A172 (cell line): ENCODE results near the gene CAMK2D. TPM values are rescaled to one million over a fixed set of nuclear protein-coding genes. Genes with fewer than 3 reads are reported as not detected.
A peak's percentile ranks its signal among the peaks of the same experiment; 100 is the strongest.

Source experiments
- DNase-seq: peaks from one replicate; pipeline ENCODE4 v3.0.0-alpha.2; 2015; ENCODE audit warnings: low spot score
- total RNA-seq: library from RNA; depleted of rRNA; stranded (reverse); fragments of >200 nt; shearing (Covaris generic); gene quantifications from 2 replicates; pipeline ENCODE4 v1.2.3, GENCODE V29; 2014

CAMK2D gene
- total RNA-seq, 1 experiment from 2014 or later = 31.2 TPM

DNA sequence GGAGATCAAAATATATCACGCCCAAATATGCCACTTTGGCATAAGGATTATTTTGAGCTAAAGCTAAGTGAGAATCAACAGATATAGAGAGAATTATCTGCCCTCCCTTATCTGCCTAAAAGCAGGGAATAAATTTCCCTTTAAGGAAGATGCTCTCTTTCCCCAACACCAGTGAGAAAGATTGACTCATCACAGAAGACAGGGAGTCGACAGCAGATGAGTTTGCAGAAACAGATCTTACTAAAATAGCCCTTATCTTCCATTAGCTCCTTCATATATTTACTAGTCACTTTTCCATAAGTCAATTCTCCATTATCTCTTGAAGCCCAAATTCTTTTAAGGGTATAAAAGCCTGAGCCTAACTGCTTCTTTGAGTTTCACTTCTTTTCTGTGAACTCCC, 156.6 kb downstream of the CAMK2D start:
- DNase-seq = peak; percentile 14

- no peak for DNase-seq
Measured at GRCh38 chr4:113603911-113604310, 157.6 kb downstream of the CAMK2D start.

GRCh38 chr4:113602646-113603228, 158.8 kb downstream of the CAMK2D start:
- DNase-seq = no peak

GRCh38 chr4:113601636-113602035, 159.9 kb downstream of the CAMK2D start:
- DNase-seq = no peak

- DNase-seq = no peak
Measured at GRCh38 chr4:113596396-113596795, 165.1 kb downstream of the CAMK2D start.

DNA sequence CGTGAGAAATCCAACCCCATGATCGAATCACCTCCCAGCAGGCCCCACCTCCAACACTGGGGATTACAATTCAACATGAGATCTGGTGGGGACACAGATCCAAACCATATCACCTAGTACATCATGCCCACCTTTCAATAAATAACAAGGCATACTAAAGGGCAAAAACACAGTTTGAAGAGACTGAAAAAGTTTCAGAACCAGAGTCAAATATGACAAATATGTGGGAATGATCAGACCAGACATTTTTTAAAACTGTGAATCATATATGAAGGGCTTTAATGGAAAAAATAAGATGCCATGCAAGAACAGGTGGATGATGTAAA, 167.3 kb downstream of the CAMK2D start:
- DNase-seq = no peak

DNA sequence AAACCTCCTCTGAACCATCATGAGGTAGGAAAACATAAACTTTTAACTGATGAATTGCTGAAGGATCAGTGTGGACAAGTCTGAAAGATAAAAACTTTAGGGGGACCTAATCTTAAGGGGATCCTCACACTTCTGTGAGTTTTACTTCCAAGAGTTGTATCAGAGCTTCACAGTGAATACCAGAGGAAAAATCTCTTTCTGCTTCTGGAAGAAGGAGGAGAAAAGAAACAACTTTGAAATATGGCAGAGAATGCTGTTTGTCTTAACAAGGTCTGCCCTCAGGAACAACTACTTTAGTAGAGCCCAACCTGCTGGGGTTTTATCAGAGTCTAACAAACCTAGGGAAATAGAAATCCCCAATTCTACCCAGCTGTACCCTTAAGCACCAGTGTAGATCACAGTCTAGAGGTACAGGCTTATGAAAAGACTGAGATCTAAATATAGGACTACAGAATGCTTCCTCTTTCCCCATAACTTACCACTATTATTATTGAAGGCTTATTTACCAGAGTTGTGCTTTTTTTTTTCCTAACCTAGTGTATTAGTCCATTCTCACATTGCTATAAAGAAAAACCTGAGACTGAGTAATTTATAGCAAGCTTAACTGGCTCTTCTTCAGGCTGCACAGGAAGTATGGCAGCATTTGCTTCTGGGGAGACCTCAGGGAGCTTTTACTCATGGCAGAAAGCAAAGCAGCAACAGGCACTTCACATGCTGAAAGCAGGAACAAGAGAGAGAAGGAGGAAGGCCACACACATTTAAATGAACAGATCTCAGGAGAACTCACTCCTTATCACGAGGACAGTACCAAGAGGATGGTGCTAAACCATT, 167.9 kb downstream of the CAMK2D start:
- no peak for DNase-seq

DNA sequence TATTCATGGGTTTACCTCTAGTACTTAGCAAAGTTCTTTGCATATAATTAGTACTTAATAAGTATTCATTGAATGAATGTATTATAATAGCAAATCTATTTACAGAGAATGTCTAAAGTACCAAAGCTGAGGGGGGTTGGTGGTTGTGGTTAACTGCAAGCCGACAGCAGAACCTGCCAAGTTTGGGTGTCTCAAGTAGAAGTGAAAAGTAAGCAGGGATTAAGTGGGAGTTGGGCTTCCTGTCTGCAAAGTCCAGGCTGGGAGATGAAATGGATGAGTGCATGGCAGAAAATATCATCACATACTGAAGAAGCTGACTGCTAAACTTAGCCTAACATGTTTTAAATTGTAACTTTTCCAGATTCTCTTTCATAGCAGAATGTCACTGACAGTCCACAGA, 169.6 kb downstream of the CAMK2D start:
- no peak for DNase-seq

DNA sequence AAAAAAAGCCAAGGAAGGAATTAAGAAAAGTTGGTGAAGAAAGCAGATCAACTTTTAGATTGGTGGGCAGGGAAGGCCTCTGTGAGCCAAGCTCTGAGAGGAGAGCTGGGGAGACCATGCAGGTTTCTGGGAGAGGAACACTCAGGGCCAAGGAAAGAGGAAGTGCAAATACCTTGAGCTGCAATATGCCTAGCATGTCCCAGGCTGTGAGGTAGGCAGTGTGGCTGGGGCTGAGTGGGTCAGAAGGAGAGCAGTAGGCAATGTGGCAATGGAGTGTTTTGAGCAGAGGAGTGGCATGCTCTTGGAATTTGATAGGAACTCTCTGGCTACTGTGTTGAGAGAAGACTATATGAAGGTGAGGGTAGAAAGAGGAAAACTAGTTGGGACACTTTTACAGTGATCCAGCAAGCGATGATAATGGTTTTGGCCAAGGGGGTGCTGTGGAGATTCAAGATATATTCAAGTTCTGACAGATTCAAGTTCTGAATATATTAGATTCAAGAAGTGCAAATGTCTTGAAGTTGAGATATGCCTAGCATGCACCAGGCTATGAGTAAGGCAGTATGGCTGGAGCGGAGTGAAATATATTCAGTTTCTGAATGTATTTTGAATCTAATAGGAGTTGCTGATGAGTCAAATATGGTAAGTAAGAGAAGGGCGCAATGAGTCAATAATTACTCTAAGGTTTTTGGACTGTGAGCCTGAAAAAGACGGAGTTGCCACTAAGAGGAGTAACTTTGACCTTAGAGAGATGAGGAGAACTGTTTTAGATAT, 172.5 kb downstream of the CAMK2D start:
- DNase-seq = no peak

DNA sequence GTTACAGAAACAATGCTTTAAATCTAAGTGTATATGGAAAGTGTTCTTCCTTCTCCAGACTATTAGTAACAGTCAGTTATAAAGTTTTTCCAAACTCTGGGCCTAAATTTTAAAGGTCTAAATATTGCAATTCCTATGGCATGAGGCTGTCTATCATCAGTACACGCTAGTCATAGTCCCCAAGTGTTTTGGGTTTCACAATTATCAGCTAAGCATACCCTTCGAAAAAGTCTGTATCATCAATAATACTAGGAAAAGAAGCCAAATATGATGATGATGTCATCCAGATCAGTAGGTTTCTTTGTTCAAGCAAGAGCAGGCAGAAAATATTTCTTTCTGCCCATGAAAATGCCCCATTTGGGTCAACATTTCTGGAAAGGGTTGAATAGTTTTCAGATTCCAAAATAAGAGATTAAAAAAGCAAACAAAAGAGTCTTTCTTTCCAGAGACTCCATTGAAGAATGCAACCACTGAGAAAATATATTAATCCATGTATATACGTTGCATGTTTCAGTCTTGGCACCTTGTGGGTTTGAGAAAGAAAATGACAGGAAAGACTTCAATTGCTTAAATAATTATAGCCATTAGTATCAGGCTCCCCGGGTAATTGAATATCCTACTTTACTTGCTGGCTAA, 173.8 kb downstream of the CAMK2D start:
- DNase-seq = no peak

DNA sequence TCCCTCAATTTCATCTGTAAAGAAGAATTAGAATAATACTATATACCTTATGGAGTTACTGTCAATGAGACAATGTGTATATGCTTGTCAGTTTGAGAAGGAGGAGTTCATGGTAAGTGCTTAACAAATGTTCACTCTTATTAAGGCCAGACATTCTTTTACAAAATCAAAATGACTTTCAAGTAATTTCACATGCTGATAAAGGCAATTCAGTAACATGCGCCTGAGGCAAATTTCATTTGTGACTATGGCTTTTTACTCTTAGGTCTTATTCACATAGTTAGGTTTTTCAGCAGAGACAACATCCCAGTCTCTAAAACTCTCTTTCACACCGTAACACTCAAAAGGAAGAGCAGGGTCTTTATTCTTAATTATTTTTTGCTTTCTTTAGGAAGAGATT, 174.4 kb downstream of the CAMK2D start:
- no peak for DNase-seq

DNA sequence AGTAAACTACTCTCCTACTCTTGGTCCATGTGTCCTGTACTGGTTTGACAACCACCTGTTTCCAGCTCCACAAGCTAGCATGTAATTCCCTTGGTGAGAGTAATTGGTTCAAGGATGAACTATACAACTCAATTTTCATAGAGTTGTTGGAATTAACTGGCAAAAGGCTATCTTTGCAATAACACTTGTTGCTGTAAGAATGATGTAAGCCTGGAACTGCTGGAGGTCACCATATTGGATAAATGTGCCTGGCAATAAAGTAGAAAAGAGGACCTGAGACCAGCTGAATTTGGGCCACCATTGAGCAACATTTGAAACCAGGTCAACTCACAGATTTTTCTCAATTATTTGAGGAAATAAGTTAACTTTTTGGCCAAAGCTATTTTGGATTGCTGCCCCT, 175.5 kb downstream of the CAMK2D start:
- no peak for DNase-seq

DNA sequence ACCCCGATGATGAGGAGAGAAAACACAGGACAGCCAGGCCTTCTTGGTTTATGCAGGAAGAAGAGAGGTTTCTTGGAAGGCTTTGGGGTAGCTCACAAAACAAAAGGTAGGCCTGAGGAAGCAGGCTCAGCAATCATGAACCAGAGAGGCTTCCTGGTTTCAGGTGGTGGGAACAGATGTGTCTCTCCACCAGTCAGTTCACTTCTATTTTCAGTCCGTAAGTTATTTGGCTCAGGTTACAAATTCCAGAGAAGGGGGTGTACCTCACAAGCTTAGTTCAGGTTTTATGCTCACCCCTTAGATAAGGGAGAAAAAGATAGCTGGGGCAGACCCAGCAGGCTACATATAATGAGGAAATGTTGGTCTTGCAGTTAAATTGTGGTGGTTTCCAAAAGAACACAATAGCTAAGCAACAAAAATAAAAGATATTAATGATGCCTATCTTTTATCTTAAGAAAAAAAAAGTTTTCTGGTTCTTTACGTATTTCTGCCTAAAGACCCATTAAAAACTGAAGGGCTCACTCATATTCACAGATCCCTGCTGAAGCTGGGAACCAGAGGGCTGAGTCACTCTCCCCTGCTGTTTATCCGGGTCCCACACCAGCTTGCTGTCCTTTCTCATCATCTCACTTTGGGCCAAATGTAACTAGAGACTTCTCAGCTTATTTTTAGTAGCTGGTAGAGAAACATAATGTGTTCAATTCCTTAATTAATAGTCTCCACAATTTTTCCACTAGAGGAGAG, 177.0 kb downstream of the CAMK2D start:
- peak; percentile 72 for DNase-seq

- no peak for DNase-seq
Measured at GRCh38 chr4:113582737-113583136, 178.8 kb downstream of the CAMK2D start.

DNA sequence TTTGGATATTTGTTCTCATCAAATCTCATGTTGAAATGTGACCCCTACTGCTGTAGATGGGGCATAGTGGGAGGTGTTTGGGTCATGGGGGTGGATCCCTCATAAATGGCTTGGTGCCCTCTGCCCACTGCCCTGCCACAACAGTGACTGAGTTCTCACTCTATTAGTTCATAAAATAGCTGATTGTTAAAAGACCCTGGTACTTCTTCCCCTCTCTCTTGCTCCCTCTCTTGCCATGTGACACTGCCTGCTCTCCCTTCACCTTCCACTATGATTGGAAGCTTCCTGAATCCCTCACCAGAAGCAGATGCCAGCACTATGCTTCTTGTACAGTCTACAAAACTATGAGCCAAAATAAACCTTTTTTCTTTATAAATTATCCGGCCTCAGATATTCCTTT, 182.2 kb downstream of the CAMK2D start:
- DNase-seq = no peak

DNA sequence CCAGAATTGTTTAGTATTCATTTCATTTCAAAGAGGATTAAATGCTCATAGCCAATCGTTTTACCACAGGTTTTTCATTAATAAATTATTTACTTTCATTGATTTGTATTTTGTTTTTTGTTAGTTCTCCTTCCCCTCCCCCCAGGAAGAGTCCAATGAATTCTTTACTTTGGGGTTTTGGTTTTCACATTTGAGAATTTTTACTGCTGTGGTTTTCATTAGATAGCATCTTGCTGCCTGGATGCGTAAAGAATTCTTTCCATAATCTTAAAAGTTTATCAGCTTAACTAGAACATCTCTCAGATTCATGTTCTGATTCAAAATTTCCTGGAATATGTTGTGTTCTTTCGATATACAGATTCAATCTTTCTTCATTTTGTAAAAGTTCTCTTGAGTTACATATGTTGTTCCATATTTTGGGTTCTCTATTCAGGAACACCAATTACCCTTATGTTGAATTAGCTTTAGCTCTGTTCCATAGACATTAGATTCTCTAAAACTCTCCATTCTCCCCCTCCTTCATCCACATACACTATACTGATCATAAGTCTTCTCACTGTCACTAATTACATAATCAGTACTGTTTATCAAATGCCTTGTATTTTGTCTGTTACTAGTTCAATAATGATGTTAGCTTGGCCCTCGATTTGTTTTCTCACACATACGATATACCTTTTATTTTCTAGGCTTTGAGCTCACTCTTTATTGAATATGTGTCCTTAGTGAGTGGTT, 184.4 kb downstream of the CAMK2D start:
- DNase-seq = no peak

DNA sequence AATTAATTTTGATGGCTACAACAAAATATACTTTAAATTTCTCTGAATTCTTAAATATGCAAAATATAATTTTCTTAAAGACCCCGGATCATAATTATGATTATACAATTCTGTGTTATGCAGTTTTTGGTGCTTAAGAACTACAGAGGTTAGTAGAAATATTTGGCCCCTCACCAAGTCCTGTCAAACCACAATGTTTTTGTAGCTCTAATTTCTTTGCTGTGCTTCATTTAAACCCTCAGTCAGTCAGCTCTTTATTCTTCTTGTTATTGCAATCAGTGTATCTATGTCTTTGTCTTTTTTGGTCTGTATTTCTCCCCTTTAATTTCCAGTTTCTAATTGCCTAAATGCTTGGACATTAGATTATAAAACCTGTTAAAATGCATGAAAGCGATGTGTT, 186.1 kb downstream of the CAMK2D start:
- DNase-seq = no peak

DNA sequence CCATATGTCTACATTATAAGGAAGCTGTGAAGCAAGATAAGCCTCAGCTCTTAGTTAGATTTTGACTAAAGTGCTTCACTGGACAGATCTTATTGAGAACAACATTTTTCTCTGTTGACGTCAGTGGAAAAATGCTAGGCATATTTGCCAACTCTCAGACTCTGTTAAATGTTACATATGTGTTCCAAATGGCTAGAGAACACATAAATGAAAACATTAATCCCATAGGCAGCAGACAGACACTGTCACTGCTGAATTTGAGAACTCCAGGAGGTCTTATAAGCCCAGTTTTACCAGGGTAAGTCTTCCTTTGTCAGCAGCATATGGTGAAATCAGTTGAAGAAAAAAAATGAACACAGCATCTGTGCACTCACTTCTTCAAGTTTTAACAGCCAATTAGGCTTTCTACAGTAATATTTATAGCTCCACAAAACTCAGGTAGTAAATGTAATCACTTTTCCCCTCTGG, 186.9 kb downstream of the CAMK2D start:
- DNase-seq = peak; percentile 20

DNA sequence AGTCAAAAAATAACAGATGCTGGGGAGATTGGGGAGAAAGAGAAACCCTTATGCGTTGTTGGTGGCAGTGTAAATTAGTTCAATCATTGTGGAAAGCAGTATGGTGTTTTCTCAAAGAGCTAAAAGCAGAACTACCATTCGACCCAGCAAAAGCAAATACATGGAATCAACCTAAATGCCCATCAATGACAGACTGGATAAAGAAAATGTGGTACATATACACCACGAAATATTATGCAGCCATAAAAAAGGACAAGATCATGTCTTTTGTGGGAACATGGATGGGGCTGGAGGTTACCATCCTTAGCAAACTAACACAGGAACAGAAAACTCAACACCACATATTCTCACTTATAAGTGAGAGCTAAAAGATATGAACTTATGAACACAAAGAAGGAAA, 188.9 kb downstream of the CAMK2D start:
- DNase-seq = no peak

DNA sequence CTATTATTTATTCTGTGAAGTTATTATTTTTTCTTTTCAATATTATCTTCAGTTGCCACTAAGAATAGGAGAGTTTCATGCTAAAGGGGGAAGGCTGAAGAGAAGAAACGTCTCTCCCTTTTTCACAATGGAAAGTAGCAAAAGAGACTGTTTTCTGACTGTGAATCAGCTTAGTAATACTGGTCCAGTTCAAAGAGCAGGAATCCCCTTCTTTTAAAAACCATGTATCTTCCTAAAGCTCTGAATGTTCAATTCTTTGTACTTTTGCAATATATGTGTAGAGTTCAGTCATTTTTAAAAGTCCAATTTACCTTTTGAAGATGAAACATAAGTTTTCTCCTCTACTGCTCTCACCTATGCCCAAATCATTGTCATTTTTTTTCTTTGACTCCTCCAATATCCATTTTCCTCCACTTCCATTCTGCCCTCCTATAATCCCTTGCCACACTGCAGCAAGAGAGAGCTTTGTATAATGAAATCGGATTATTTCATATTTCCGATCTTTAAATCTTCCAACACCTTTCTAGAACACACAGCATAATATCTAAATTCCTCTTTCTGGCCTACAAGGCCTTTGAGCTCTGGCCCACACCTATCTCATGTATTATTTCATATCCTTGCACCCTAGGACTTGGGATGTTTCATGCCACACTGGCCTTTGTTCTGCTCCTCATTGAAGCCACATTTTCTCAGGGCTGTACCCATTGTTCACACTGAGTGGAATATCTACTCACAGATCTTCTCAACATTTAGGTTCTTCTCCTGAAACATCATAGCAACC, 195.3 kb downstream of the CAMK2D start:
- DNase-seq = no peak
